ENCODE measurements around the gene ZNF398. TPM values are rescaled to one million over a fixed set of nuclear protein-coding genes. Genes with fewer than 3 reads are reported as not detected.

The ZNF398 gene
- 14.9 TPM for total RNA-seq (ENCODE audit: unreplicated experiment)
- long read RNA-seq, partial matches to known transcripts = 0 of 1 reads
- long read RNA-seq, other reads (novel, unspliced or antisense) = 0 of 1 reads

- H3K27ac Mint-ChIP-seq (ENCODE audit: unreplicated experiment) = peak within 1 kb of the TSS; percentile 93
- H3K4me1 Mint-ChIP-seq (ENCODE audit: unreplicated experiment) = peaks cover 24% of the 10 kb centered on the region
- H3K27me3 Mint-ChIP-seq (ENCODE audit: unreplicated experiment) = no peaks in the 10 kb centered on the region
- peaks cover 4% of the 10 kb centered on the region for H3K36me3 Mint-ChIP-seq (ENCODE audit: low read depth, unreplicated experiment)
- H3K4me3 Mint-ChIP-seq (ENCODE audit: unreplicated experiment) = peak within 1 kb of the TSS; percentile 93
- no peaks in the 10 kb centered on the region for H3K9me3 Mint-ChIP-seq (ENCODE audit: unreplicated experiment)
- DNase-seq (ENCODE audit: low spot score) = peak; percentile 83
- peak; percentile 93 for TF ChIP-seq CTCF (IDR thresholded peaks at IDR 0.05; ENCODE audit: unreplicated experiment)
These were observed at the start of gene ZNF398 for GRCh38 chr7:149147072-149147751. TSS of gene ZNF398 (plus strand) at chr7:149147453. CDS start at chr7:149147743, 290 bp downstream.

GRCh38 chr7:149099058-149099457 is 48.2 kb upstream of the ZNF398 start:
- Mint-ChIP-seq H3K4me1 (ENCODE audit: unreplicated experiment) (no peaks in the 10 kb centered on the region), H3K9me3 (ENCODE audit: unreplicated experiment) (no peaks in the 10 kb centered on the region), H3K36me3 (ENCODE audit: low read depth, unreplicated experiment) (peaks cover 12% of the 10 kb centered on the region), H3K27ac (ENCODE audit: unreplicated experiment) (no peak overlapping the region), H3K27me3 (ENCODE audit: unreplicated experiment) (peaks cover 2% of the 10 kb centered on the region), H3K4me3 (ENCODE audit: unreplicated experiment) (no peak overlapping the region)
- no peak for DNase-seq (ENCODE audit: low spot score)
- no peak for TF ChIP-seq CTCF (IDR thresholded peaks at IDR 0.05; ENCODE audit: unreplicated experiment)

- peaks cover 16% of the 10 kb centered on the region for H3K36me3 Mint-ChIP-seq (ENCODE audit: low read depth, unreplicated experiment)
- no peak overlapping the region for H3K27ac Mint-ChIP-seq (ENCODE audit: unreplicated experiment)
- H3K4me1 Mint-ChIP-seq (ENCODE audit: unreplicated experiment) = no peaks in the 10 kb centered on the region
- no peak for TF ChIP-seq CTCF (IDR thresholded peaks at IDR 0.05; ENCODE audit: unreplicated experiment)
- no peak for DNase-seq (ENCODE audit: low spot score)
- peaks cover 2% of the 10 kb centered on the region for H3K27me3 Mint-ChIP-seq (ENCODE audit: unreplicated experiment)
- H3K4me3 Mint-ChIP-seq (ENCODE audit: unreplicated experiment) = no peak overlapping the region
- no peaks in the 10 kb centered on the region for H3K9me3 Mint-ChIP-seq (ENCODE audit: unreplicated experiment)
These were observed 46.4 kb upstream of the ZNF398 start for GRCh38 chr7:149100821-149101220.

GRCh38 chr7:149102666-149103065 is 44.6 kb upstream of the ZNF398 start:
- H3K36me3 Mint-ChIP-seq (ENCODE audit: low read depth, unreplicated experiment) = peaks cover 16% of the 10 kb centered on the region
- no peaks in the 10 kb centered on the region for H3K9me3 Mint-ChIP-seq (ENCODE audit: unreplicated experiment)
- no peak for DNase-seq (ENCODE audit: low spot score)
- H3K27ac Mint-ChIP-seq (ENCODE audit: unreplicated experiment) = peak overlapping the region; percentile 10
- no peak for TF ChIP-seq CTCF (IDR thresholded peaks at IDR 0.05; ENCODE audit: unreplicated experiment)
- H3K4me3 Mint-ChIP-seq (ENCODE audit: unreplicated experiment) = peak overlapping the region; percentile 43
- H3K27me3 Mint-ChIP-seq (ENCODE audit: unreplicated experiment) = no peaks in the 10 kb centered on the region
- H3K4me1 Mint-ChIP-seq (ENCODE audit: unreplicated experiment) = no peaks in the 10 kb centered on the region

GRCh38 chr7:149103424-149103823 is 43.8 kb upstream of the ZNF398 start:
- no peak for DNase-seq (ENCODE audit: low spot score)
- Mint-ChIP-seq H3K27ac (ENCODE audit: unreplicated experiment) (no peak overlapping the region), H3K4me3 (ENCODE audit: unreplicated experiment) (no peak overlapping the region), H3K4me1 (ENCODE audit: unreplicated experiment) (no peaks in the 10 kb centered on the region), H3K36me3 (ENCODE audit: low read depth, unreplicated experiment) (peaks cover 16% of the 10 kb centered on the region), H3K9me3 (ENCODE audit: unreplicated experiment) (no peaks in the 10 kb centered on the region), H3K27me3 (ENCODE audit: unreplicated experiment) (no peaks in the 10 kb centered on the region)
- no peak for TF ChIP-seq CTCF (IDR thresholded peaks at IDR 0.05; ENCODE audit: unreplicated experiment)
